Sigmoid colon (tissue), 7 donors: Measurements from ENCODE around the gene FABP7. TPM values are rescaled to one million over a fixed set of nuclear protein-coding genes. Genes with fewer than 3 reads are reported as not detected.

Source experiments
- DNase-seq: peaks from one replicate; pipeline ENCODE4 v3.0.0-alpha.2; 2019
- H3K27ac ChIP-seq, 4 donors: fragments of 200-600 bp; sonication (generic); one replicate each; pipeline ENCODE4 v1.5.1; 2016 to 2019; ENCODE audit warnings: mild to moderate bottlenecking in 1 of 4
- H3K27me3 ChIP-seq, 3 donors: fragments of 200-600 bp; sonication (generic); one replicate each; pipeline ENCODE4 v1.5.1; 2019; ENCODE audit warnings: mild to moderate bottlenecking in 1 of 3
- H3K36me3 ChIP-seq, 4 donors: fragments of 200-600 bp; sonication (generic); one replicate each; pipeline ENCODE4 v1.5.1; 2016 to 2019
- H3K4me1 ChIP-seq, 4 donors: fragments of 200-600 bp; sonication (generic); one replicate each; pipeline ENCODE4 v1.5.1; 2017 to 2019
- H3K4me3 ChIP-seq, 4 donors: fragments of 200-600 bp; sonication (generic); one replicate each; pipeline ENCODE4 v1.5.1; 2017 to 2019; ENCODE audit warnings: mild to moderate bottlenecking in 2 of 4, moderate library complexity in 1 of 4
- H3K9me3 ChIP-seq, 4 donors: fragments of 200-600 bp in 3 of 4; sonication (generic) in 3 of 4; one replicate each; pipeline versions ENCODE4 v1.5.1 to v1.6.1; 2013 to 2019
- EP300 ChIP-seq, 4 donors: sonication (generic); formaldehyde crosslinking; IDR thresholded peaks; one replicate each; pipeline ENCODE4 v1.6.1; 2017; ENCODE audit warnings: antibody characterized with exemption in 4 of 4
- POLR2A ChIP-seq, 2 donors: fragments of 450-650 bp; IDR thresholded peaks; one replicate each; pipeline ENCODE4 v1.6.1; 2016; ENCODE audit warnings: antibody characterized with exemption in 2 of 2, mild to moderate bottlenecking in 2 of 2, moderate library complexity in 2 of 2
- POLR2AphosphoS5 ChIP-seq, 4 donors: sonication (generic); formaldehyde crosslinking; IDR thresholded peaks; one replicate each; pipeline ENCODE4 v1.6.1; 2017; ENCODE audit warnings: antibody characterized with exemption in 4 of 4
- WGBS, 2 donors: extraction: QIAGEN DNeasy Blood & Tissue Kit; methylation state at CpG; one replicate each; pipeline ENCODE4 v1.1.7; 2013; 5-methylcytosine and 5-hydroxymethylcytosine counted together
- intact Hi-C: fragments of 100-400 bp; cut with DNase I; formaldehyde crosslinking; loops from one replicate; pipeline ENCODE4 v1.15.1; 2023
- polyA plus RNA-seq, 3 donors: library from polyadenylated mRNA; stranded (reverse); fragments of 200-250 nt; gene quantifications; one replicate each; pipeline ENCODE4 v1.2.3, GENCODE V29; 2013
- total RNA-seq, 4 donors: library from RNA; depleted of rRNA; stranded (reverse); fragments of >200 nt; gene quantifications; one replicate each; pipeline ENCODE4 v1.1.0, GENCODE V29; 2016
- TF ChIP-seq, protein P1 (sequence below), 4 experiments: fragments of 450-650 bp in 3 of 4; fragments of 200-600 bp in 1 of 4; IDR thresholded peaks; one replicate each; pipeline ENCODE4 v1.5.1; 2016 to 2019; ENCODE audit warnings: antibody characterized with exemption in 4 of 4, mild to moderate bottlenecking in 3 of 4, moderate library complexity in 2 of 4
- donor health status: healthy with polysubstance abuse.
- donor health status: Bipolar disorder and iron deficiency.
- donor health status: healthy.

Gene FABP7
- total and polyA plus RNA-seq, 7 donors: not detected

- Histone ChIP-seq H3K4me1 (peaks cover 0 to 24% (median 17%) of the 10 kb centered on the region in 4 donors), H3K9me3 (no peaks in the 10 kb centered on the region), H3K27me3 (no peaks in the 10 kb centered on the region), H3K36me3 (no peaks in the 10 kb centered on the region), H3K27ac (peak overlapping the region; percentile 92 to 98 (median 94)), H3K4me3 (peak overlapping the region; percentile 74 to 80 (median 74))
- TF ChIP-seq, protein P1, sequence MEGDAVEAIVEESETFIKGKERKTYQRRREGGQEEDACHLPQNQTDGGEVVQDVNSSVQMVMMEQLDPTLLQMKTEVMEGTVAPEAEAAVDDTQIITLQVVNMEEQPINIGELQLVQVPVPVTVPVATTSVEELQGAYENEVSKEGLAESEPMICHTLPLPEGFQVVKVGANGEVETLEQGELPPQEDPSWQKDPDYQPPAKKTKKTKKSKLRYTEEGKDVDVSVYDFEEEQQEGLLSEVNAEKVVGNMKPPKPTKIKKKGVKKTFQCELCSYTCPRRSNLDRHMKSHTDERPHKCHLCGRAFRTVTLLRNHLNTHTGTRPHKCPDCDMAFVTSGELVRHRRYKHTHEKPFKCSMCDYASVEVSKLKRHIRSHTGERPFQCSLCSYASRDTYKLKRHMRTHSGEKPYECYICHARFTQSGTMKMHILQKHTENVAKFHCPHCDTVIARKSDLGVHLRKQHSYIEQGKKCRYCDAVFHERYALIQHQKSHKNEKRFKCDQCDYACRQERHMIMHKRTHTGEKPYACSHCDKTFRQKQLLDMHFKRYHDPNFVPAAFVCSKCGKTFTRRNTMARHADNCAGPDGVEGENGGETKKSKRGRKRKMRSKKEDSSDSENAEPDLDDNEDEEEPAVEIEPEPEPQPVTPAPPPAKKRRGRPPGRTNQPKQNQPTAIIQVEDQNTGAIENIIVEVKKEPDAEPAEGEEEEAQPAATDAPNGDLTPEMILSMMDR (IDR thresholded peaks at IDR 0.05): no peak
- TF ChIP-seq EP300 (IDR thresholded peaks at IDR 0.05) (no peak), POLR2A (IDR thresholded peaks at IDR 0.05) (no peak), POLR2AphosphoS5 (IDR thresholded peaks at IDR 0.05) (no peak)
- WGBS, 2 donors: 5 to 18% methylated on average over 10 of the region's 10 CpGs
- DNase-seq: no peak
- intact Hi-C loops: loop anchor here (5.0 kb wide), 1 partner anchor 46 kb away; no protein-coding TSS in a partner anchor
Observed at GRCh38 chr6:122788663-122789181, 9.2 kb downstream of the FABP7 start.

DNA sequence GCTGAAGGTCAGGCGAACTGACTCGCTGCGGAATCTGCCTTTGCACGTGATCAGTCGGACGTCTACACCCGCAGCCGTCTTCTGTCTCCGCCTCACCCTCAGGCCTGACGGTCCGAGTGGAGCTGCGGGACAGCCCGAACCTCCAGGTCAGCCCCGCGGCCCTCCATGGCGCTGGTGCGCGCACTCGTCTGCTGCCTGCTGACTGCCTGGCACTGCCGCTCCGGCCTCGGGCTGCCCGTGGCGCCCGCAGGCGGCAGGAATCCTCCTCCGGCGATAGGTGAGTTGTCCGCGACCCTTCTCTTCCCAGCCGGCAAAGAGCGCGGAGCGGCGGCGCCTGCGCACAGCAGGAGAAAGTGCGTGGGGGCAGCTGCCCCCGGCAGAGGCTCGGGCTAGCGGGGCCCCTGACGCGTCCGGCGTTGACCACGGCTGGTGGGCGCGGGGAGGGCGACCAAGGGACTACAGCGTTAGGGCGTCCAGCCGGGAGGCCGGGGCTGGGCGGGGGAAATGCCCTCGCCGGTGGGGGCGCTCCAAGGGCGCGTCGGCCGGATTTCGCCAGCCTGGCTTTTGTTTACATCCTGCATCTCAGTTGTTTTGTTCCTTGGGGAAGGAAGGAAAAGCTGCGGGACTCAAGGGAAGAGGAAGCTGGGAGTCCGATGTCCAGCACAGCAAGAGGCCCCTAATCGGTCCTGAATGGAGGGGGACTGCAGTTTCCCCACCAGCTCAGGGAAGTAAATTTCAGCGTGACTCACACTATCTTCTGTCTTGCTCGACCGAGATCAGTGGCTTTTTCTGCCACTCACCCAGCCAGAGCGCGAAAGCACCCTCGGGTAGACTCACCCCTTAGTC lies 9.9 kb downstream of the FABP7 start, which contains the start of gene SMPDL3A:
Gene SMPDL3A (plus strand): TSS at position 77 of the 846 bp plus-strand sequence. CDS start 89 bp downstream, at position 166.
- H3K4me3 ChIP-seq: peak within 1 kb of the TSS; percentile 74 to 80 (median 74)
- 0% methylated on average over 71 of the region's 71 CpGs for WGBS, 2 donors
- peaks cover 0 to 24% (median 17%) of the 10 kb centered on the region in 4 donors for H3K4me1 ChIP-seq
- H3K36me3 ChIP-seq: no peaks in the 10 kb centered on the region
- TF ChIP-seq, protein P1 (IDR thresholded peaks at IDR 0.05): peak in 3 of 4 experiments; percentile 11 to 49 (median 28)
- TF ChIP-seq POLR2A (IDR thresholded peaks at IDR 0.05) (no peak), EP300 (IDR thresholded peaks at IDR 0.05) (no peak), POLR2AphosphoS5 (IDR thresholded peaks at IDR 0.05) (peak; percentile 43 to 75 (median 63))
- H3K27ac ChIP-seq: peak within 1 kb of the TSS; percentile 92 to 98 (median 94)
- intact Hi-C loops: loop anchor here (5.0 kb wide), 1 partner anchor 47 kb away; no protein-coding TSS in a partner anchor
- peak; percentile 89 for DNase-seq
- H3K27me3 ChIP-seq: no peaks in the 10 kb centered on the region
- H3K9me3 ChIP-seq: no peaks in the 10 kb centered on the region

DNA sequence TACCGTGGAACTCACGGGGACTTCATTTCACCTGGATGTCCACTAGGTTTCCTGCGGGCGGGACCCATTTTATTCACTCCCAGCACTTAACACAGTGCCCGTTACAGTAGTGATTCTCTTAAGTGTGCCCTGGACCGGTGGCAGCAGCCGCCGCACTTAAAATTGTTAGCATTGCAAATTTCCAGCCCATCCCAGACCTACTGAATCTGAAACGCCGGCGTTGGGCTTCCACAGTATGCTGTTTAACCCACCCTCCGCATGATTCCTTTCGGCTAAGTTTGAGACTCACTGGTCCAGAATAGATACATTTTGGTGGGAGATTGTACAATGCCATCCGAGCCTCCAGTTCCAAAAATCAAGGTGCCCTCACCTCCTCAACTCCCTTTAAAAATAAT lies 10.5 kb downstream of the FABP7 start:
- DNase-seq: no peak
- H3K4me1 ChIP-seq: peaks cover 0 to 24% (median 17%) of the 10 kb centered on the region in 4 donors
- H3K27me3 ChIP-seq: no peaks in the 10 kb centered on the region
- intact Hi-C loops: no loop called here
- H3K4me3 ChIP-seq: peak overlapping the region; percentile 74 to 80 (median 74)
- 1 to 2% methylated on average over 14 of the region's 14 CpGs for WGBS, 2 donors
- TF ChIP-seq, protein P1 (IDR thresholded peaks at IDR 0.05): no peak
- TF ChIP-seq POLR2A (IDR thresholded peaks at IDR 0.05): no peak
- TF ChIP-seq EP300 (IDR thresholded peaks at IDR 0.05): no peak
- TF ChIP-seq POLR2AphosphoS5 (IDR thresholded peaks at IDR 0.05): no peak
- H3K27ac ChIP-seq: peak overlapping the region; percentile 92 to 98 (median 94)
- no peaks in the 10 kb centered on the region for H3K36me3 ChIP-seq
- no peaks in the 10 kb centered on the region for H3K9me3 ChIP-seq

GRCh38 chr6:122790423-122791309 lies 11.2 kb downstream of the FABP7 start:
- no peaks in the 10 kb centered on the region for H3K27me3 ChIP-seq
- TF ChIP-seq, protein P1 (IDR thresholded peaks at IDR 0.05): no peak
- TF ChIP-seq POLR2AphosphoS5 (IDR thresholded peaks at IDR 0.05): peak in 3 of 4 donors; percentile 39 to 56 (median 41)
- TF ChIP-seq EP300 (IDR thresholded peaks at IDR 0.05): peak in 1 of 4 donors; percentile 37
- H3K9me3 ChIP-seq: no peaks in the 10 kb centered on the region
- peak overlapping the region; percentile 74 to 80 (median 74) for H3K4me3 ChIP-seq
- H3K4me1 ChIP-seq: peaks cover 0 to 24% (median 17%) of the 10 kb centered on the region in 4 donors
- peak overlapping the region; percentile 92 to 98 (median 94) for H3K27ac ChIP-seq
- 7 to 40% methylated on average over 14 of the region's 14 CpGs for WGBS, 2 donors
- intact Hi-C loops: no loop called here
- no peaks in the 10 kb centered on the region for H3K36me3 ChIP-seq
- no peak for DNase-seq
